ENCODE results near the gene RHOT2. TPM values are rescaled to one million over a fixed set of nuclear protein-coding genes. Genes with fewer than 3 reads are reported as not detected.
A peak's percentile ranks its signal among the peaks of the same experiment; 100 is the strongest.

RHOT2 gene
- total and polyA plus RNA-seq, 9 of the 15 experiments (the other 6 are each of a cell fraction or from before 2014, with no cell fraction given) = 5.0 to 373 (median 112) TPM

GRCh38 chr16:695355-696089 is 27.6 kb downstream of the RHOT2 start (continued):
- no peak for TF ChIP-seq MXI1 (IDR thresholded peaks at IDR 0.05; ENCODE audit: low read depth, low read length)
- no peak for TF ChIP-seq C11orf30 (IDR thresholded peaks at IDR 0.05; ENCODE audit: low read depth)
- peak; percentile 83; the same call in 1 of the 2 replicates for TF ChIP-seq EP400 (IDR thresholded peaks at IDR 0.05)
- TF ChIP-seq ELK1 (CRISPR knock-in tag; IDR thresholded peaks at IDR 0.05) = no peak
- no peak for TF ChIP-seq ZNF77 (CRISPR knock-in tag; IDR thresholded peaks at IDR 0.05)
- TF ChIP-seq MEIS2 (IDR thresholded peaks at IDR 0.05; ENCODE audit: partially characterized antibody) = no peak
- no peak for TF ChIP-seq MAFK (IDR thresholded peaks at IDR 0.05; ENCODE audit: low read length)
- TF ChIP-seq ZNF3 (CRISPR knock-in tag; IDR thresholded peaks at IDR 0.05) = no peak
- TF ChIP-seq ZNF408 (CRISPR knock-in tag; IDR thresholded peaks at IDR 0.05; ENCODE audit: low read depth) = no peak
- TF ChIP-seq ZNF589 (CRISPR knock-in tag; IDR thresholded peaks at IDR 0.05; ENCODE audit: low read depth) = no peak
- TF ChIP-seq YY1 (IDR thresholded peaks at IDR 0.05; ENCODE audit: borderline replicate concordance in 1 of 3, control insufficient read depth in 1 of 3, extremely low read depth in 1 of 3, insufficient read depth in 3 of 3, insufficient read length in 1 of 3, insufficient replicate concordance in 2 of 3, low read depth in 1 of 3, low read length in 2 of 3) = peak in 2 of 3 experiments; percentile 26 to 59
- no peak for TF ChIP-seq ZNF512 (tag; IDR thresholded peaks at IDR 0.05)
- TF ChIP-seq SMARCE1 (IDR thresholded peaks at IDR 0.05) = no peak
- TF ChIP-seq ARHGAP35 (IDR thresholded peaks at IDR 0.05; ENCODE audit: partially characterized antibody) = no peak
- TF ChIP-seq CCNT2 (IDR thresholded peaks at IDR 0.05; ENCODE audit: borderline replicate concordance, extremely low read depth, insufficient read length, low read depth, low read length) = peak; percentile 12

Measured in K562 (cell line).